Activated CD8-positive, alpha-beta memory T cell treated with anti-CD3 and anti-CD28 coated beads, Interleukin-2, amount 10 ng/mL, durations not matched to agents 7 days and 5 days (primary cell): ENCODE results near the gene ARAP1. TPM values are rescaled to one million over a fixed set of nuclear protein-coding genes. Genes with fewer than 3 reads are reported as not detected.

Experiments
- ATAC-seq: fragments of 150-1000 bp; cut with Tn5 transposase; one replicate; pipeline ENCODE4 v1.10.0; 2021; ENCODE audit warnings: moderate library complexity
- CTCF ChIA-PET: fragments of 350-600 bp; sonication (Branson Sonifier 250); formaldehyde crosslinking; loops from one replicate; lab custom pipeline; 2021; ENCODE audit warnings: antibody characterized with exemption; lab: Charles Lee
- DNase-seq: peaks from one replicate; pipeline ENCODE4 v3.0.0-alpha.2; 2020
- H3K27ac Mint-ChIP-seq: one replicate; pipeline ENCODE4 v1.8.0; 2021; ENCODE audit warnings: mild to moderate bottlenecking, mixed read lengths
- H3K27me3 Mint-ChIP-seq: one replicate; pipeline ENCODE4 v1.8.0; 2021; ENCODE audit warnings: mixed read lengths
- H3K36me3 Mint-ChIP-seq: one replicate; pipeline ENCODE4 v1.8.0; 2021; ENCODE audit warnings: mild to moderate bottlenecking, mixed read lengths
- H3K4me1 Mint-ChIP-seq: one replicate; pipeline ENCODE4 v1.8.0; 2021; ENCODE audit warnings: mixed read lengths
- H3K4me3 Mint-ChIP-seq: one replicate; pipeline ENCODE4 v1.8.0; 2021; ENCODE audit warnings: mild to moderate bottlenecking, moderate library complexity, mixed read lengths
- H3K9me3 Mint-ChIP-seq: one replicate; pipeline ENCODE4 v1.8.0; 2022; ENCODE audit warnings: low read depth, mixed read lengths
- total RNA-seq, 2 experiments: library from RNA; stranded (reverse); gene quantifications; one replicate each; pipeline ENCODE4 v1.2.3, GENCODE V29; 2021

Gene ARAP1
- total RNA-seq, 2 experiments from 2014 or later, result 96.5 to 104 TPM

- peaks cover 5% of the 10 kb centered on the region for H3K36me3 Mint-ChIP-seq
- ATAC-seq (no peak), DNase-seq (no peak)
- peaks cover 24% of the 10 kb centered on the region for H3K27me3 Mint-ChIP-seq
- CTCF ChIA-PET, result interaction anchor here (2.8 to 15.9 kb wide), 3 partner anchors 14 to 211 kb away, joined by 12 to 203 read pairs (median 69); no protein-coding TSS in a partner anchor
- H3K27ac Mint-ChIP-seq, result no peak overlapping the region
- no peaks in the 10 kb centered on the region for H3K9me3 Mint-ChIP-seq
- peaks cover 31% of the 10 kb centered on the region for H3K4me1 Mint-ChIP-seq
- H3K4me3 Mint-ChIP-seq, result no peak overlapping the region
These were observed 69.9 kb downstream of the ARAP1 start for GRCh38 chr11:72682238-72682857.

GRCh38 chr11:72681226-72682153, 70.7 kb downstream of the ARAP1 start:
- H3K27me3 Mint-ChIP-seq, result peaks cover 33% of the 10 kb centered on the region
- H3K4me1 Mint-ChIP-seq, result peaks cover 24% of the 10 kb centered on the region
- CTCF ChIA-PET, result interaction anchor here (2.8 to 15.9 kb wide), 3 partner anchors 13 to 210 kb away, joined by 12 to 203 read pairs (median 69); no protein-coding TSS in a partner anchor
- peaks cover 4% of the 10 kb centered on the region for H3K36me3 Mint-ChIP-seq
- no peak for DNase-seq
- H3K4me3 Mint-ChIP-seq, result no peak overlapping the region
- ATAC-seq, result no peak
- no peaks in the 10 kb centered on the region for H3K9me3 Mint-ChIP-seq
- H3K27ac Mint-ChIP-seq, result no peak overlapping the region

- Mint-ChIP-seq H3K9me3 (no peaks in the 10 kb centered on the region), H3K36me3 (no peaks in the 10 kb centered on the region), H3K4me1 (peaks cover 16% of the 10 kb centered on the region), H3K27me3 (peaks cover 41% of the 10 kb centered on the region), H3K4me3 (no peak overlapping the region), H3K27ac (no peak overlapping the region)
- CTCF ChIA-PET, result interaction anchor here (0.9 to 15.9 kb wide), 4 partner anchors 12 to 209 kb away, joined by 3 to 203 read pairs (median 40); no protein-coding TSS in a partner anchor
- ATAC-seq, result no peak
- no peak for DNase-seq
These were observed 71.5 kb downstream of the ARAP1 start for GRCh38 chr11:72680624-72681158.

DNA sequence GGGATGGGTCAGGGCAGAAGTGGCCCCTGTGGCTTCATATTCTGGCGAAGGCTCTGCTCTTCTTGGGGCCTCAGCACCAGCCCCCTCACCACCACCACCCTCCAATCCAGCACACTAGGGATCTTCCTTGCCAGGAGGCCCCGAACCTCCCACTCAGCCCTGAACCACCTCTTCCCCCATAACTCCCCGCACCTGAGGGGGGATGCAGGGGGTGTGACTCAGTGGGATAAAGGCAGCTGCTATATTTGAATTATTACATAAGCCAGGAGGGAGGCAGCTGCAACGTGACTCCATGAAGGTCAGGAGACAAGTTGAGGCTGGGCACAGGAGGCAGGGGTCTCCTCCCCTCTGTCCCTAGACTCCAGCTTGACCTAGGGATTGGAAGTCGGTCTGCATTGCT, 72.3 kb downstream of the ARAP1 start:
- CTCF ChIA-PET, result interaction anchor here (0.9 to 15.9 kb wide), 3 partner anchors 11 to 92 kb away, joined by 3 to 203 read pairs (median 69); no protein-coding TSS in a partner anchor

DNA sequence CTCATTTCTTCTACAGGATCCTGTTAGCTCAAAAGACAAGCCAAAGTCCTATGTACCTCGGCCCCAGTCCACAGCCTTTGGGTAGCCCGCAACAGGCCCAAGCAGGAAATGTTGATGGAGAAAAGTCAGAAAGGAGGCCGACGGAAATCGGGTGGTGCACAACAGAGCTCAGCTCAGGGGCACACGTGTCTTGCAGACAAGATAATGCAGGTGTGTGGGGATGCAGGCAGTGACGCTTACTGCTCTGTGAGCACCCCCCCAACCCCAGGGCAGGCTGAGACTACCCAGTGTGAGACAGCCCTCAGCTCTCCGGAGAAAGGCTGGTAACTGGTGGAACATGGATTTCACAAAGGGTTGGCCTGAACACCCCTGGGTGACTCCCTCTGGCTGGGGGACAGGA, 73.7 kb downstream of the ARAP1 start:
- DNase-seq (no peak), ATAC-seq (no peak)
- Mint-ChIP-seq H3K27me3 (peaks cover 62% of the 10 kb centered on the region), H3K4me1 (peaks cover 4% of the 10 kb centered on the region), H3K9me3 (no peaks in the 10 kb centered on the region), H3K4me3 (no peak overlapping the region), H3K27ac (no peak overlapping the region), H3K36me3 (no peaks in the 10 kb centered on the region)
- CTCF ChIA-PET, result interaction anchor here (0.9 to 15.9 kb wide), 2 partner anchors 91 to 116 kb away, joined by 4 to 203 read pairs; partner anchors contain the start of gene STARD10

More for the DNA sequence above, 72.3 kb downstream of the ARAP1 start:
- Mint-ChIP-seq H3K36me3 (no peaks in the 10 kb centered on the region), H3K9me3 (no peaks in the 10 kb centered on the region), H3K27me3 (peaks cover 49% of the 10 kb centered on the region), H3K4me3 (no peak overlapping the region), H3K4me1 (peaks cover 9% of the 10 kb centered on the region), H3K27ac (no peak overlapping the region)
- DNase-seq (no peak), ATAC-seq (no peak)

- Mint-ChIP-seq H3K27me3 (peaks cover 77% of the 10 kb centered on the region), H3K4me3 (no peak overlapping the region), H3K9me3 (no peaks in the 10 kb centered on the region), H3K4me1 (peaks cover 1% of the 10 kb centered on the region), H3K36me3 (no peaks in the 10 kb centered on the region), H3K27ac (no peak overlapping the region)
- DNase-seq (peak; percentile 77), ATAC-seq (peak; percentile 82)
- CTCF ChIA-PET, result interaction anchor here (1.0 to 15.9 kb wide), 5 partner anchors 8 to 103 kb away, joined by 3 to 203 read pairs (median 4); no protein-coding TSS in a partner anchor
These were observed 75.3 kb downstream of the ARAP1 start for GRCh38 chr11:72676861-72677341.

- Mint-ChIP-seq H3K4me3 (no peak overlapping the region), H3K9me3 (no peaks in the 10 kb centered on the region), H3K27ac (no peak overlapping the region), H3K36me3 (no peaks in the 10 kb centered on the region), H3K4me1 (peaks cover 4% of the 10 kb centered on the region), H3K27me3 (peaks cover 89% of the 10 kb centered on the region)
- CTCF ChIA-PET, result interaction anchor here (6.5 to 15.9 kb wide), 2 partner anchors 10 to 87 kb away, joined by 43 to 203 read pairs; no protein-coding TSS in a partner anchor
- no peak for ATAC-seq
- DNase-seq, result no peak
These were observed 77.0 kb downstream of the ARAP1 start for GRCh38 chr11:72675221-72675620.

DNA sequence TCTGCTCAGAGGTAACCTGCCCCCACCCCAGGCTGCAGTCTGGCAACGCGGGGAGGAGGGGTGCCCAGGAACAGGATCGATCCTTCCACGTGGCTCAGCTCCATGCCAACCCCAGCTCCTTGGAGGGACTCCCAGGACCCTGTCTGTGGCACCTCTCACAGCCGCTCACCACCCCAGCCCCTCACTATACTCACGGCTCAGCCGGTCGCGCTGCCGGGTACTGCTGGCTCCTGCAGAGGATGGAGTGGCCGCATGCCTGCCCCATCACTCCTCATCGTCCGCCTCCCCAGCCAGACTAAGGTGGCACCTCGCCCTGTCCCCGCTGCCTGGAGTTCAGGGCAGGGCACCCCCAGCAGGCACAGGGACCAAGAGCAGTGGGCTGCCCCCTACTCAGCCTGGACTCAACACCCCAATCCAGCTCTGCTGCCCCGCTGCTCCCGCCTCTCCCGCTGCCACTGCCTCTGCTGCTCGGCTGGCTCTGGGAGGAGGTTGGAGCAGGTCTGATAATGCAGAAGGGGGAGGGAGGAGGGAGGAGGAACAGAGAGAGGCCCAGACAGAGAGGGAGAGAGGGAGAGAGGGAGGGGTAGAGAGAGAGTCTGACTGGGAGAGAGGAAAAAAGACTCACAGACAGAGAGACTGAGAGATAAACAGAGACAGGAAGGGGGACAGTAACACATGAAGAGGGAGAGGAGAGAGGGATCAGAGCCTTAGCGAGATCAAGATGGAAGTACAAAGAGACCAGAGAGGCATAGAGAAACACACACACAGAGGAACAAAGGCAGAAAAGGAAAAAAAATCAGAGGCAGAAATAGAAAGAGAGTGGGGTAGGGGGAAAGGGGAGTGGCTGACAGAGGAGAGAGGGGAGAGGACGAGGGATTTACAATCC, 78.0 kb downstream of the ARAP1 start, which contains the start of gene PDE2A:
TSS of gene PDE2A (minus strand) at position 480 of the 886 bp plus-strand sequence. CDS start at position 265, 215 bp downstream.
- H3K4me1 Mint-ChIP-seq, result peaks cover 14% of the 10 kb centered on the region
- DNase-seq (no peak), ATAC-seq (no peak)
- H3K9me3 Mint-ChIP-seq, result no peaks in the 10 kb centered on the region
- no peak within 1 kb of the TSS for H3K4me3 Mint-ChIP-seq
- peaks cover 82% of the 10 kb centered on the region for H3K27me3 Mint-ChIP-seq
- H3K36me3 Mint-ChIP-seq, result no peaks in the 10 kb centered on the region
- no peak within 1 kb of the TSS for H3K27ac Mint-ChIP-seq
- CTCF ChIA-PET, result interaction anchor here (6.5 to 15.9 kb wide), 2 partner anchors 11 to 86 kb away, joined by 43 to 203 read pairs; no protein-coding TSS in a partner anchor

DNA sequence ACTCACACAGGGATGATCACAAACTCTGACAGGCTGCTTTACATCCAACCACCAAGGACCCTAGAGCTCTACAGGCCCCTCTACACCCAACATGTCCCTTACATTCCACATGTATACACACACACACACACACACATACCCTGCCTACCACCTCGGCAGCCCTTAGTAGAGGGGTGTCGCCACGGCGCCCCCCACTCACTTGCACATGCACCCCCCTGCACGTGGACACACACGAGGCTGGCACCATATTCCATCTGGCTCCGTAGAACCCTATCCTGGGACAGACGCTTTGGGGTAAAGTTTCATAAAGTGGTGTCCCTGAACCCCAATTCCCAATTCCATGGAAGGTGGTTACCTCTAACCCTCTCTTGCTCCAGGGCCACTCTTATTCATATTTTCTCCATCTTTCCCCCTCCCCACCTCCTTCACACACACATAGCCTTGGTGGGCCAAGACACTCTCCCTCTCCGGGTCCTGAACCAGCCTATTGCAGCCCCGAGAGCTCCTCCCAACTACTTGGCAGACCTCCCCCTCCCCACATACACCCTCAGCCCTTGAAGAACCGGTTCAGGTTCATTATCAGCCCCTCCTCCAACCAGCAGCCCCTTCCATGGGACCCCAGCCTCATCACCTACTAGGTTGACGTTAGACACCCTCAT, 78.8 kb downstream of the ARAP1 start:
- peaks cover 76% of the 10 kb centered on the region for H3K27me3 Mint-ChIP-seq
- H3K4me3 Mint-ChIP-seq, result no peak overlapping the region
- no peak for ATAC-seq
- no peaks in the 10 kb centered on the region for H3K36me3 Mint-ChIP-seq
- no peak overlapping the region for H3K27ac Mint-ChIP-seq
- DNase-seq, result no peak
- H3K9me3 Mint-ChIP-seq, result no peaks in the 10 kb centered on the region
- CTCF ChIA-PET, result interaction anchor here (6.5 to 15.9 kb wide), 2 partner anchors 11 to 85 kb away, joined by 43 to 203 read pairs; no protein-coding TSS in a partner anchor
- peaks cover 21% of the 10 kb centered on the region for H3K4me1 Mint-ChIP-seq

DNA sequence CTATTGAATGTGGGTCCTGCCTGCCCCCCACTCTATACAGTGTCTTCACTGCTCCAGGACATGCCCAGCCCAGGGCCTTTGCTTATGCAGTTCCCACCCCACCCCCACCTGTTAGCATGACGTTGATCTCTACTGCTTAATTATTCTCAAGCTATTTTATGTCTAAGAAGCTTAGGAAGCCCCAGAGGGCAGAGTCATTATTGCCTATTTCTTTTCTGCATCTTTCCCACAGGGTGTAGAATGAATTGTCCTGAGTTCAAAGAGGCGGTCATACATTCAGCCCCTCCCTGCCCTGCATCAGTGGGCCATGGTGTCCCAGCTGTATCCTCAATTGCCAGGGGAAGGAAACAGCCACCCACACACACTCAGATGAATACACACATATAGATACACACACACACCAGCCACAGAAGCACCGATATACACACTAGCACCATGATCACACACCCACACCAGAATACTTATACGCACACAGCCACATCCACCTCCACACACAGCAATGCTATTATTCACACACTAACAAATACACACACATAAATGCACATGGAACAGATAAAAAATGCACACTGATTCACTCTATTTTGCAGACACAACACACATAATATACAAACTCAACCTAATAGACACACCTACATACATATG, 79.5 kb downstream of the ARAP1 start:
- Mint-ChIP-seq H3K4me3 (no peak overlapping the region), H3K36me3 (no peaks in the 10 kb centered on the region), H3K27me3 (peaks cover 69% of the 10 kb centered on the region), H3K27ac (no peak overlapping the region), H3K4me1 (peaks cover 28% of the 10 kb centered on the region), H3K9me3 (no peaks in the 10 kb centered on the region)
- no peak for DNase-seq
- ATAC-seq, result no peak
- CTCF ChIA-PET, result interaction anchor here (0.6 to 15.9 kb wide), 3 partner anchors 12 to 85 kb away, joined by 3 to 203 read pairs (median 43); no protein-coding TSS in a partner anchor
